NCI-H524 treated with DMSO at 0.1 percent for 48 hours (cell line): ENCODE measurements around the gene IFITM1.
"Not testable (repeated sequence)": the region's sequence is repeated elsewhere in the genome, so short reads cannot be mapped to it uniquely, and the experiment has no call there.

Experiments used
- DNase-seq: peaks from one replicate; lab custom pipeline; 2025; lab: John Stamatoyannopoulos, UW

IFITM1 gene

GRCh38 chr11:344836-345578 is 31.2 kb downstream of the IFITM1 start:
- no peak for DNase-seq

DNA sequence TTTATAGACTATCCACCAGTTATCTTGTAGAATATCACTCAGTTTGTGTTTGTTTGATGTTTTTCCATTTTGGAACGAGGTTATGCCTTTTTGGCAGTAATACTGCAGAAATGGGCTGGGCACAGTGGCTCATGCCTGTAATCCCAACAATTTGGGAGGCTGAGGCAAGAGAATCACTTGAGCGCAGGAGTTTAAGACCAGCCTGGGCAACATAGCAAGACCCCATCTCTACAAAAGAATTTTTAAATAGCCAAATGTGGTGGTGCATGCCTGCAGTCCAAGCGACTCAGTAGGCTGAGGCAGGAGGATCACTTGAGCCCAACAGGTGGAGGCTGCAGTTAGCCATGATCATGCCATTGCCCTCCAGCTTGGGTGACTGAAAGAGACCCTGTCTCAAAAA is 32.7 kb downstream of the IFITM1 start:
- no peak for DNase-seq

DNA sequence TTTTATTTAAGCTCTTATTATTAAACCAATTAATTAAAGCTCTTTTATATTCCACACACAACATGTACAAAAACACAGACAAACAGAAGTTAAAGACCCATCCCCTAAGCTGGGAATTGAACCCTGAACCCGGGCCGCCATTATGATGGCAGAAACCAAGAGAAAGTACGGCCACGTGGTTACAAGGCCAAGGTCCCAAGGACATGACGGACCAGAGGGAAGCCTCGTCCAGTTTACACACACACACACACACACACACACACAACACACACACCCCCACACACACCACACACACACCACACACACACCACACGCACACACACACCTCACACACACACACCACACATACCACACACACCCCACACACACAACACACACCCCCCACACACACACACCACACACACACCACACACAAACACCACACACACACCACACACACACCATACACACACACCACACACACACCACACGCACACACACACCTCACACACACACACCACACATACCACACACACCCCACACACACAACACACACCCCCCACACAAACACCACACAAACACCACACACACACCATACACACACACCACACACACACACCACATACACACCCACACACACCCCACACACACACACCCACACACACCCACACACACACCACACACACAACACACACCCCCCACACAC is 35.6 kb downstream of the IFITM1 start:
- DNase-seq = not testable (repeated sequence)

- not testable (repeated sequence) for DNase-seq
These were observed 36.3 kb downstream of the IFITM1 start for GRCh38 chr11:350033-350722.

DNA sequence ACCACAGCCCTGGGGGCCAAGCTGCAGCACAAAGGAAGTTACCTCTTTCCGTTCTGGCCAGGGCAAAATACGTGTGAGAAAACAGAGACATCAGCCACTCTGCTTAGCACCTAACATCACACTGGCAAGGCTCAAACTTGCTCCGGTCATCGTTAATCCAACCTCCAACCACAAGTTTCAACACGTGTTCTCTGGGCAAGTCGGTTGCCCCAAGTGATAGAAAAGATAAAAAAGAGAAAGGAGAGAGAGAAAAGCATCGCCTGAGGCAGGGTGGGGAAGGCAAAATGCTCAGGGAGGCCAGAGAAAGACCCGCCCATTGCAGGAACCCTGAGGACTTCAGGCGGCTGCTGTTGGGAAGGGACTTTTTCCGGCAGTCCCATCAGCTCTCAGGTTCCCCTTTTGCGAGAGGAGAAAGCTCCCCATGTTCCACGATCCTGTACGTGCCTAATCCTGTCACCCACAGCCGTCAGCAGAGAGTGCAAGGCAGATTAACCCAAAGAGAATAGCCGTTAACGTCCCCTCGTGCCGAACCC is 36.9 kb downstream of the IFITM1 start:
- DNase-seq = no peak

GRCh38 chr11:351411-351810 is 37.6 kb downstream of the IFITM1 start:
- DNase-seq = no peak

DNA sequence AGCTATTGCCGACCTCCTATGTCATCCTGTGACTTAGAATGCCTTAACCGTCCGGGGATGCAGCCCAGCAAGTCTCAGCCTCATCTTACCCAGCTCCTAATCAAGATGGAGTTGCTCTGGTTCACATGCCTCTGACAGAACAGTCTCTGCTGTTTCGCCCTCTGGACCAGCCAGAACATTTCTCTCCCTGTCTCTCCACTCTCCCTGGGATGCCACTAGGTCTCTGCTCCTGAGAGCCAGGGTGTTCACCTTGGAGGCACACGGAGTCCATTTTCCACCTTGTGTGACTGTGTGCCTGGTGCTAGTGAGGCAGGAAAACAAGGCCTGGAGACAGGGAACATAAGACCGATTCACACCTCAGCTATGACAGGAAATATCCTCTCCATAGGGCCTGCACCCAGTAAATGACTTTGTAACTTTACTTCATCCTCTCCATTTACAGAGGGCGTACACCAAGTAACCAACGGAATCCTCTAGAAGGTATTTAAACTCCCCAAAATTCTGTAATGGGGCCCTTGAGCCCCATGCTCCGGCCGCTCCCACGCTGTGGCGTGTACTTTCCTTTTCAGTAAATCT is 38.7 kb downstream of the IFITM1 start:
- DNase-seq = no peak

DNA sequence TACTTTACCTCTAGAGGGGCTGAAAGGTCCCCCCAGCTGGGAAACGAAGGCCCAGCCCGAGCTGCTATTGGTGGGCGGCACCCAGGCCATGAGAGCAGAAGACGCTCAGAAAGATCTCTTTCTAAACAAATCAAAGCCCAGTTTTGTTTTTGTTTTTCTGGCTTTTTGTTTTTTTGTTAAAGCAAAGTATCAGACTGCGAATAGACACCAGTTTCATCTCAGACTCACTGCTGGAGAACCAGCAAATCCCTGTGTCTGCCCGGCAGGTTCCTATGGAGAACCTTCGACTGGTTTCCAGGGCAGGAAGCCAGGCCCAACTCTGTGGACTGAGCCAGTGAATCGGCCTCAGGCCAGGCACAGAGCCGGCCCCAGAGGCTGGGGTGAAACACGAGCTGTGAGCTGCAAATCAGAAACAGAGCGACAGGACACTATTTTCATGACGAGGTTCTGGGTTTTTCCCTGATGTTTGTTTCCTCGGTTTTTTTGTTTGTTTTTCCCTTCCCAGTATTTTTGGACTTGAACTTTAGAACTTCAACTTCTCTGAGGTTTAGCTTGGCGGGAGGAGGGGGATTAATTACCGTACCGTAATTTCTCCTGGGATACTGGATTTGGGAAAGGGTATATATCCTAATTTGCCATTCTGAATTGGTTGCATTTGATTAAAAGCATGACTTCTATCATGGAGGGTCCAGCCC is 39.5 kb downstream of the IFITM1 start:
- DNase-seq = no peak

- no peak for DNase-seq
These were observed 42.0 kb downstream of the IFITM1 start for GRCh38 chr11:355581-356458.

DNA sequence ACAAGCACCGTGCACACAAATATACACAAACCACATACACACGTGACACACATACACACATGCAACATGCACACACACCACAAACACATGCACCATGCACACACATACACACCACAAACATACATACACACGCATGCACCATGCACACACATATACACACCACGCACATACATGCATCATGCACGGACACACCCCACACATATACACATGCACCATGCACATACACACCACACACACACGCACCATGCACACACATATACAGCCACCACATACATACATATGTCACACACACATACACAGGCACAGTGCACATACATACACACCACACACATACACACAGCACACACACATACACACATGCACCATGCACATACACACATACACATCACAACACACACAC is 42.8 kb downstream of the IFITM1 start:
- DNase-seq = no peak

DNA sequence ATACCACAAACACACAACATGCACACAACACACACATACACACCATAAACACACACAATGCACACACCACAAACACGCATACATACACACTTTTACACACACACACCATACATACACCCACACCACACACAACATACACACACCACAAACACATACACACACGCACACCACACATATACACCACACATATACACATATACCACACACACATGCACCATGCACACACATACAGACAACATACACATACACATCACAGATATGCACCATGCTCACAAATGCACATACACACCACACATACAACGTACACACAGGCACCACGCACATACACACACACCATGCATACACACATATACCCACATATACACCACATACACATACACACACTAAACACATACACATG is 43.7 kb downstream of the IFITM1 start:
- DNase-seq = no peak

GRCh38 chr11:358129-358800 is 44.4 kb downstream of the IFITM1 start:
- DNase-seq = no peak

DNA sequence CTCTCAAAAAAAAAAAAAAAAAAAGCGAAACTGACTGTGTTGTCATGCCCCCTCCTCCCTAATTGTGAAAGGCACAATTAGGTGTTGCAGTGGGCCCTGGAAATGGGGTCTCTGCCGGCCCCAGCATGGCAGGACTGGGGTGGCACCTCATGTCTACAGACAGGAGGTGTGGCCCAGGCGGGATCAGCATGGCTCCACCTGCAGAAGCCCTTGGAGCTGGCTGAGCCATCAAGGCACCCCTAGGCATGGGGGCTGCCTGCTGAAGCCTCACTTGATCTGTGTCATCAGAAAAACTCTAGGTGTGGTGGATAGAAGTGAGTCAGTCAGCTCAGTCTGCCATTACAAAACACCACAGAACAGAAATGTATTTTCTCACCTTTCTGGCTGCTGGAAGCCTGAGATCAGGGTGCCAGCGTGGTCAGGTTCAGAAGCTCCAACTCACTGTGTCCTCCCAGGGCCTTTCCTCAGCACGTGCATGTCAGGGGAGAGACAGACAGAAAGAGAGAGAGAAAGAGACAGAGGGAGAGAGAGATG is 45.4 kb downstream of the IFITM1 start:
- no peak for DNase-seq

GRCh38 chr11:360326-361280 is 46.8 kb downstream of the IFITM1 start:
- no peak for DNase-seq

DNA sequence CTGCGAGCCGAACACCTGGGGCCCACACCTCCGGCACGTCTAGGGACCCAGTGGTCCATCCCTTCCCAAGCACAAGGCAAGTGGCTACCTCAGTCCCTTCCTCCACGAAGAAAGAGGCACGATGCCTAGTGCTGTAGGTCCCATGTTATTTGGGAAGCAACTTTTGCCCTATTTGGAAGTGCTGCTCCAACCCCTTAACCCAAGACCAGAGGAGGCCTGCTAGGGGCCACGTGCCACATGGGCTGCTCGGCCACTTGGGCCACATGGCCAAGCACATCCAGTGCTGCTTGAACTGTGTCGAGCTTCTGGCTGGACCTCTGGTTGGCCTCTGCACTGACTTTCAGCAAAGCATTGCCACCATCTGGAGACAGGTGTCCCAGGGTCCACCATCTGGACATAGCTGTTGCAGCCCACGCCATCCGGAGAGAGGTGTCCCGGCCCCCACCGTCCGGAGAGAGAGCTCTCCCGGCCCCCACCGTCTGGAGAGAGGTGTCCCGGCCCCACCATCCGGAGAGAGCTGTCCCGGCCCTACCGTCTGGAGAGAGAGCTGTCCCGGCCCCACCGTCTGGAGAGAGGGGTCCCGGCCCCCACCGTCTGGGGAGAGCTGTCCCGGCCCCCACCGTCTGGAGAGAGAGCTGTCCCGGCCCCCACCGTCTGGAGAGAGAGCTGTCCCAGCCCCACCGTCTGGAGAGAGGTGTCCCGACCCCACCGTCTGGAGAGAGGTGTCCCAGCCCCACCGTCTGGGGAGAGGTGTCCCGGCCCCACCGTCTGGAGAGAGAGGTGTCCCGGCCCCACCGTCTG is 49.0 kb downstream of the IFITM1 start:
- DNase-seq = no peak

DNA sequence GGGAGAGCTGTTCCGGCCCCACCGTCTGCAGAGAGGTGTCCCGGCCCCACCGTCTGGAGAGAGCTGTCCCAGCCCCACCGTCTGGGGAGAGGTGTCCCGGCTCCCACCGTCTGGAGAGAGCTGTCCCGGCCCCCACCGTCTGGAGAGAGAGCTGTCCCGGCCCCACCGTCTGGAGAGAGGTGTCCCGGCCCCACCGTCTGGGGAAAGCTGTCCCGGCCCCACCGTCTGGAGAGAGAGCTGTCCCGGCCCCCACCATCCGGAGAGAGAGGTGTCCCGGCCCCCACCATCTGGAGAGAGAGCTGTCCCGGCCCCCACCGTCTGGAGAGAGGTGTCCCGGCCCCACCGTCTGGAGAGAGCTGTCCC is 49.6 kb downstream of the IFITM1 start:
- not testable (repeated sequence) for DNase-seq

- DNase-seq = no peak
These were observed 50.3 kb downstream of the IFITM1 start for GRCh38 chr11:363948-364761.
